MCF 10A (cell line): ENCODE measurements around the gene DRG2. TPM values are rescaled to one million over a fixed set of nuclear protein-coding genes. Genes with fewer than 3 reads are reported as not detected.
A peak's percentile ranks its signal among the peaks of the same experiment; 100 is the strongest.

ENCODE experiments used
- BruUV-seq: library from RNA; stranded (reverse); fragments of 400-500 nt; replicated peaks from 2 replicates; lab custom pipeline; 2021; lab: Mats Ljungman, UMichigan
- CTCF ChIA-PET: fragments of 300-600 bp; sonication (Branson Sonifier 250); formaldehyde crosslinking; extraction: SDS; loops from one replicate; lab custom pipeline; 2021; ENCODE audit warnings: antibody characterized with exemption, inconsistent platforms; lab: Yijun Ruan, JAX
- POLR2A ChIA-PET: fragments of 300-600, 350-650 bp; sonication (Branson Sonifier 250); formaldehyde crosslinking; extraction: SDS; loops from one replicate; lab custom pipeline; 2020; ENCODE audit warnings: antibody characterized with exemption, inconsistent platforms; lab: Yijun Ruan, JAX
- DNase-seq: peaks from one replicate; pipeline ENCODE4 v3.0.0-alpha.2; 2018; ENCODE audit not compliant: unreplicated experiment
- H3K27ac Mint-ChIP-seq: one replicate; pipeline ENCODE4 v1.8.0; 2022; ENCODE audit warnings: mild to moderate bottlenecking, low read depth, mixed read lengths; ENCODE audit not compliant: unreplicated experiment
- H3K27me3 Mint-ChIP-seq: one replicate; pipeline ENCODE4 v1.8.0; 2022; ENCODE audit warnings: mixed read lengths; ENCODE audit not compliant: insufficient read depth, unreplicated experiment
- H3K36me3 Mint-ChIP-seq: one replicate; pipeline ENCODE4 v1.8.0; 2022; ENCODE audit warnings: mild to moderate bottlenecking, moderate library complexity, mixed read lengths; ENCODE audit not compliant: insufficient read depth, unreplicated experiment
- H3K4me1 Mint-ChIP-seq: one replicate; pipeline ENCODE4 v1.8.0; 2022; ENCODE audit warnings: mixed read lengths; ENCODE audit not compliant: insufficient read depth, unreplicated experiment
- H3K4me3 Mint-ChIP-seq: one replicate; pipeline ENCODE4 v1.8.0; 2022; ENCODE audit warnings: mild to moderate bottlenecking, moderate library complexity, mixed read lengths; ENCODE audit not compliant: unreplicated experiment
- H3K9me3 Mint-ChIP-seq: one replicate; pipeline ENCODE4 v1.8.0; 2022; ENCODE audit warnings: mixed read lengths; ENCODE audit not compliant: unreplicated experiment
- intact Hi-C: fragments of 100-400 bp; cut with micrococcal nuclease; formaldehyde crosslinking; loops from 2 replicates; pipeline ENCODE4 v1.14.1; 2022
- total RNA-seq: library from RNA; stranded (reverse); gene quantifications from 2 replicates; pipeline ENCODE4 v1.2.3, GENCODE V29; 2022
- TF ChIP-seq, protein P1 (sequence below): fragments of 200-600 bp; IDR thresholded peaks from one replicate; pipeline ENCODE4 v1.8.0; 2022; ENCODE audit warnings: antibody characterized with exemption, mild to moderate bottlenecking; ENCODE audit not compliant: unreplicated experiment

Gene DRG2
- total RNA-seq, 1 experiment from 2014 or later: 39.5 TPM

- CTCF ChIA-PET: interaction anchor here (1.3 kb wide), 1 partner anchor 14 kb away, joined by 5 read pairs; no protein-coding TSS in a partner anchor
- peaks cover 17% of the 10 kb centered on the region for H3K4me1 Mint-ChIP-seq
- intact Hi-C loops: no loop called here
- no TSS peak for BruUV-seq
- DNase-seq: peak; percentile 19
- H3K27me3 Mint-ChIP-seq: no peaks in the 10 kb centered on the region
- H3K9me3 Mint-ChIP-seq: no peaks in the 10 kb centered on the region
- H3K4me3 Mint-ChIP-seq: no peak overlapping the region
- TF ChIP-seq, protein P1, sequence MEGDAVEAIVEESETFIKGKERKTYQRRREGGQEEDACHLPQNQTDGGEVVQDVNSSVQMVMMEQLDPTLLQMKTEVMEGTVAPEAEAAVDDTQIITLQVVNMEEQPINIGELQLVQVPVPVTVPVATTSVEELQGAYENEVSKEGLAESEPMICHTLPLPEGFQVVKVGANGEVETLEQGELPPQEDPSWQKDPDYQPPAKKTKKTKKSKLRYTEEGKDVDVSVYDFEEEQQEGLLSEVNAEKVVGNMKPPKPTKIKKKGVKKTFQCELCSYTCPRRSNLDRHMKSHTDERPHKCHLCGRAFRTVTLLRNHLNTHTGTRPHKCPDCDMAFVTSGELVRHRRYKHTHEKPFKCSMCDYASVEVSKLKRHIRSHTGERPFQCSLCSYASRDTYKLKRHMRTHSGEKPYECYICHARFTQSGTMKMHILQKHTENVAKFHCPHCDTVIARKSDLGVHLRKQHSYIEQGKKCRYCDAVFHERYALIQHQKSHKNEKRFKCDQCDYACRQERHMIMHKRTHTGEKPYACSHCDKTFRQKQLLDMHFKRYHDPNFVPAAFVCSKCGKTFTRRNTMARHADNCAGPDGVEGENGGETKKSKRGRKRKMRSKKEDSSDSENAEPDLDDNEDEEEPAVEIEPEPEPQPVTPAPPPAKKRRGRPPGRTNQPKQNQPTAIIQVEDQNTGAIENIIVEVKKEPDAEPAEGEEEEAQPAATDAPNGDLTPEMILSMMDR: no peak
- POLR2A ChIA-PET: interaction anchor here (0.9 to 1.1 kb wide), 2 partner anchors 11 to 32 kb away, joined by 3 to 5 read pairs; no protein-coding TSS in a partner anchor
- H3K36me3 Mint-ChIP-seq: no peaks in the 10 kb centered on the region
- H3K27ac Mint-ChIP-seq: peak overlapping the region; percentile 62
Observed at GRCh38 chr17:18156171-18156975, 68.6 kb downstream of the DRG2 start.

DNA sequence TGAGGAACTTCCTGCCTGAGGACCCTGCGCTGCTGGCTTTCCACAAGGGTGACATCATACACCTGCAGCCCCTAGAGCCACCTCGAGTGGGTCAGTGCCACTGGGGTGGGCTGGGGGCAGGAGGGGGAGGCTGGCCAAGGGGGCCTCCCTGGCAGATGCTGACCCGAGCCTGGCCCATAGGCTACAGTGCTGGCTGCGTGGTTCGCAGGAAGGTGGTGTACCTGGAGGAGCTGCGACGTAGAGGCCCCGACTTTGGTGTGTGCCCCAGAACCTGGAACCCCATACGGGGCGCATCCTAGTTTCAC, 69.2 kb downstream of the DRG2 start:
- no peak overlapping the region for H3K4me3 Mint-ChIP-seq
- intact Hi-C loops: no loop called here
- no peak for DNase-seq
- H3K27me3 Mint-ChIP-seq: no peaks in the 10 kb centered on the region
- no peaks in the 10 kb centered on the region for H3K36me3 Mint-ChIP-seq
- CTCF ChIA-PET: interaction anchor here (1.7 kb wide), 1 partner anchor 16 kb away, joined by 5 read pairs; no protein-coding TSS in a partner anchor
- H3K27ac Mint-ChIP-seq: no peak overlapping the region
- TF ChIP-seq, protein P1: no peak
- POLR2A ChIA-PET: no interaction called here
- BruUV-seq: no TSS peak
- peaks cover 17% of the 10 kb centered on the region for H3K4me1 Mint-ChIP-seq
- no peaks in the 10 kb centered on the region for H3K9me3 Mint-ChIP-seq

Other genes with a start within 250 kb of the DRG2 start
- 34.2 and 44.3 TPM in 2 replicates for gene TOM1L2, start 115.5 kb upstream of the DRG2 start, total RNA-seq
- gene DRC3, start 115.1 kb upstream of the DRG2 start, total RNA-seq: 2.3 and 3.1 TPM in 2 replicates
- 12.4 and 18.6 TPM in 2 replicates for gene ATPAF2, start 48.8 kb upstream of the DRG2 start, total RNA-seq
- gene GID4, start 48.5 kb upstream of the DRG2 start, total RNA-seq: 9.8 and 11.0 TPM in 2 replicates
- gene MYO15A, start 20.8 kb downstream of the DRG2 start, total RNA-seq: 0.20 and 1.1 TPM in 2 replicates
- 69.5 and 85.1 TPM in 2 replicates for gene ALKBH5, start 95.9 kb downstream of the DRG2 start, total RNA-seq
- 16.4 and 17.4 TPM in 2 replicates for gene LLGL1, start 137.7 kb downstream of the DRG2 start, total RNA-seq
- 564 and 601 TPM in 2 replicates for gene FLII, start 170.8 kb downstream of the DRG2 start, total RNA-seq
- 12.1 and 14.1 TPM in 2 replicates for gene MIEF2, start 172.7 kb downstream of the DRG2 start, total RNA-seq
- gene TOP3A, start 227.0 kb downstream of the DRG2 start, total RNA-seq: 32.5 and 35.3 TPM in 2 replicates
- gene SMCR8, start 227.3 kb downstream of the DRG2 start, total RNA-seq: 10.9 and 16.8 TPM in 2 replicates